Occipital lobe (tissue), 1 donor: ENCODE results near the gene PITX1. TPM values are rescaled to one million over a fixed set of nuclear protein-coding genes. Genes with fewer than 3 reads are reported as not detected.

ENCODE experiments used
- total RNA-seq: library from RNA; depleted of rRNA; stranded (reverse); fragments of >200 nt; gene quantifications from one replicate; pipeline ENCODE4 v1.2.3, GENCODE V29; 2014

PITX1 gene
- total RNA-seq, 1 donor from 2014 or later, result not detected

Other genes starting within 250 kb of the PITX1 start
- 105 TPM for gene C5orf24, start 188.3 kb downstream of the PITX1 start, total RNA-seq
- gene TXNDC15, start 159.9 kb downstream of the PITX1 start, total RNA-seq, result 112 TPM
- gene PCBD2, start 129.1 kb downstream of the PITX1 start, total RNA-seq, result 7.0 TPM
- gene CATSPER3, start 66.3 kb downstream of the PITX1 start, total RNA-seq, result 1.2 TPM